Astrocyte of the hippocampus (primary cell): Measurements from ENCODE around the gene METTL18.

Experiments used
- DNase-seq: peaks from one replicate; pipeline ENCODE4 v3.0.0; 2011; ENCODE audit warnings: low read depth, low spot score

Gene METTL18

GRCh38 chr1:169785267-169785666 is 9.4 kb downstream of the METTL18 start:
- no peak for DNase-seq

- DNase-seq: no peak
These were observed 10.6 kb downstream of the METTL18 start for GRCh38 chr1:169784102-169784501.

DNA sequence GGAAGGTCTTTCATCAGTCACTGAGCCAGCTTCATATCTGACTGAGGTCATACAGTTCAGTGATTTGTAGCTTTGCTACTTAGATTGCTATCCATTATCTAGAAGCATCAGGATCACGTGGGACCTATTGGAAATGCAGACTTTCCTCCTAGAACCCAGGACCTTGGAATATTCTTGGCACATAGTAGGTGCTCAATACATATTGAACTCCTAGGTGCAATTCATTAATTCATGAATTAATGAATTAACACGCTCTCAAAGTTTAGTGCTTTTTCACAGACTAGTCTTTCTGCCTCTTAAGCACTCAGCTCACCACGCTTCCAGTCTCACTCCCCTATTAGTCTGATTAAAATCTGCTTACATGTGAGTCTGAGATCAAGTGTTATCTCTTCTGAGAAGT is 12.1 kb downstream of the METTL18 start:
- no peak for DNase-seq

DNA sequence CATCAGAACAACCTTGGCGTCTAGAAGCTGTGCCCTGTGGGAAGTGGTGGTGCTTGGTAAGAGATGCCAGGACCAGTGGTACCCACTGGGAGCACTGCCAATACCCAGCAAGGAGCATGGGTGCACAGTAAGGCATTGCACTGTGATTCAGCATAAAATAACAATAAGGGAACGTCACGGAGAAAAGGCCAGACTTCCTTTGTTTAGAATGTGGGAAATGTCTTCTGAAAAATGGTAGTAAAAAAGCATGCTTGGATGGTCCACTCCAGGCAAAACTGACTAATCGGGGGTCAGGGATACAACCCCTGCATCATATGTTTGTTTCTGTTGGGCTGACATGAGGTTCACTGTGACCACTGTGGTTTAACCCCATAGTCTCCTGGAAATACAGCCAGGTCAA is 14.7 kb downstream of the METTL18 start:
- DNase-seq: peak; percentile 70

DNA sequence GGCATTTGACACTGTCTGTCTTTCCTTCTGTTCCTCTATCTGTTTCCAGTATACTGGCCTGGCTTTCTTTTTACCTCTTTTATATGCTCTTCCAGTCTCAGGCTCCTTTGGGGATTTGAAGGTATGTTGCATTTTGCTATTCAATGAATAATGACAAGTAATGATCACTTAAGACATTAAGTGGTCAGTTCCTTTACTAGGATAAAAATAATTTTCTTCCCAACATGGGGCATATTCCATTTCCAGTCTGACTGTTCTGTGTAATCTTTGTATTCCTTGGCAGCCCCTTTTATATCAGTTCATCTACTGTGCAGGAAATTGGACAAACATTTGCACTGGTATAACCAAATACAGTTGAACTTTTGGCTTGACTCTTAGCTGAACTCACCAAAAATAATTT is 15.6 kb downstream of the METTL18 start:
- no peak for DNase-seq

DNA sequence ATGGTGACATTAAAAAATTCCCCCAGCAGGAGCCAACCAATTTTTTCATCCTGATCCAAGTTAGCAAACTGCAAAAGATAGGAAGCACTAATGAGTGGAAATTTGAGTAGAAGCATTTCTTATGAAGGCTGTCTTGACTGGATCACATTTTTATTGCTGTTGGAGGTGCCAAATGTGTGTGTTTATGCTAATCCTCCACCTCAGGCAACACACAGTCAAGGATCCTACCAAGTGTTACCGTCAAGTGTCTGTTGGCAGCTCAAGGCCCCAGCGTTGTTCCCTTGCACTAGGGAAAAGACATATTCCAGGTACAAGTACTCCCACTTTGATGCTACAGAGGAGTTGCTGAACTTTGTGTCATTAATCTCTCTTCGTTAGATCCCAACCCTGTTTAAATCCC is 18.3 kb downstream of the METTL18 start:
- DNase-seq: no peak

DNA sequence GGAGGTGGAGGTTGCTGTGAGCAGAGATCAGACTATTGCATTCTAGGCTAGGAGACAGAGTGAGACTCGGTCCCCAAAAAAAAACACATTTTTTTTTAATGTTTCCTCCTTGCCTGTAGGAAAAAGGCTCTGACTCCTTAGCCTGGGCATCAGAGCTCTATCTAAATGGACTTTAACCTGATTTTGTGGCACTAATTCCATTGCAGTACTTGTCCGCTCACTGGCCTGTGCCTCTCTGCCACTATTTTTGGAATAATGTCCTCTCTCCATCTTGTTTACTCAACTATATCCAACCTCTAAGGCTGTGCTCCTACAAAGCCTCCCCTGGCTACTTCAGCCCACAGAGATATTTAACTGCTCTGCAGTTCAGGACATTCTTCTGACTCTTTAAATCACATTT is 26.5 kb downstream of the METTL18 start:
- DNase-seq: no peak

DNA sequence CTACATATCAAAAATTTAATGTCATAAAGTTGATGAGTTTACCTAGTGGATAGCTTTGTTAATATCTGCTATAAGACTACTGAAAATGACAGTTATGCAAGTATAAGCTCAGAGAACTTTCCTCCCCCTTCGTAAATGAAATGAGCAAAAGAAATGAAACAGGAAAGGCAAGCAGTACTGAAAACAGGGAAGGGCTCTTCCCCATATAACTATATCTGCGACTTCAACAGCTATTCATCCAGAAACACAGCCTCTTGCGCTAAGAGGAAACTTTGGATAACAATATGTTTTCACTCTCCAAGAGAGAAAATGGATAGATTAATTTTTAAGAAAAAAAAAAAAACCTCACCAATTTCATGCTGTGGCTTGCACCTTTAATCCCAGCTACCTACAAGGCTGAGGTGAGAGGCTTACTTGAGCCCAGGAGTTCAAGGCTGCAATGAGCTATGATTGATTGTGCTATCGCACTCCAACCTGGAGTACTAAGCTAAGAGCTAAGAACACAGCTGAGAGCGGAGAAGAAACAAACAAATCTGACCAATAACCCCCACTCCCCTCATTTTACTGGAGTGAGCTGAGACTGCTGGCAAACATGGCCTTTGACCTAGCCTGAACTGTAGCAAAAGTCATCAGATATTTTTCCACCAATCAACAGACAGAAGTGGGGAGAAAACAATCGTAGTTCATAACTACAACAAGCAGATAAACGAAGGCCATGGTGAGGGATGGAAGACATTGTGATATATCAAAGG is 29.0 kb downstream of the METTL18 start:
- no peak for DNase-seq

GRCh38 chr1:169764919-169765318 is 29.8 kb downstream of the METTL18 start:
- DNase-seq: no peak

GRCh38 chr1:169762699-169763098 is 32.0 kb downstream of the METTL18 start:
- no peak for DNase-seq

GRCh38 chr1:169759038-169759437 is 35.7 kb downstream of the METTL18 start:
- no peak for DNase-seq

DNA sequence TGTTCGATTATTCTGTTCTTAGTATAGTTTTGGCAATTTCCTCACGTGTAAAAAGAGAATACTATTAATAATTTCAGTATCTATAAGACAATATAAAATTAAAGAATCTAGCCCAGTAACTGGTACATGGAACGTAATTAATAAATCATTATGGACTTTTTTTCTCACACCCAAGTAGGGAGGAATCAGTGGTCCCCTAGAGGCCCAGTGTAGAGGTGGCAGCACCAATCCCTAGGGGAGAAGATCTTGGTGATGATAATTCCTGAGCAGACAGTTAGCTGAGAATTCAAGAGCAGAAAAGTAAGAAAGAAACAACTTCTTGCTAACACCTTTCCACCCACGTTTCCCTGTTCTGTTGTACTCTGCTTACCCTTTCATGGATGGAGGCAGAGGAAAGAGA is 41.2 kb downstream of the METTL18 start:
- DNase-seq: no peak

DNA sequence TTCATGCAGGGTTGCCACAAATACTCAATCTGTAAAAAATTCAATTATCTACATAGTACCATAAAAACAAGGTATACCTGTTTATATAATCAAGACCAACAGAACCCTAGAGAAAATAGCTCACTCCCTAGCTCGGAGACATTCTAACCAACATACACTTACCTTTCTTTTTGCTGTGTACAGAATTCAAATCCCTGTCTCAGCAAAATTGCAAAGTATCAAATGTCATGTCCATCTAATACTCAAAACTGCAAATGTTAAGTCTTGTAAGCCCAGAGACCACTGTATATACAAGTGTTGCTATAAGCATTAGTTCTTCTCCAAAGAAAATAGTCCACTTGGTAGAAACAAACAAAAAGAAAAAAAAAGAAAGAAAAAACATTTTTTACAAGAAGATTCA is 44.7 kb downstream of the METTL18 start:
- no peak for DNase-seq

DNA sequence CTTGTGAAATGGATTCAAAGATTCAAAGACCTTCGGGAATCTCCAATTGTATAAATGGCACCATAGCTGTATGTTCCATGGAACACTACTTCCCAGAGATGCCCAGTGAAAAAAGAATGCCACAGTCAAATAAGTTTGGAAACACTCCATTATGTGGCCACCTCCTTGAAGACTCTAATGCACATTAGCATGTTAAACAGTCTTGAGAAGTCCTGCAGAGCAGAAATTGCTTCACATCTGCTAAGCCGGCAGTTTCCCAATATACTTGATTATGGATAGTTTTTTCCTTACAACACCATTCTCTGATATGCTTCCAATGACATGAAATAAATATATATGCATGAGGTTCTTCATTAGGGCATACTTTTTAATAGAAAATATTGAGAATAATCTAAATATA is 48.2 kb downstream of the METTL18 start:
- peak; percentile 33 for DNase-seq

DNA sequence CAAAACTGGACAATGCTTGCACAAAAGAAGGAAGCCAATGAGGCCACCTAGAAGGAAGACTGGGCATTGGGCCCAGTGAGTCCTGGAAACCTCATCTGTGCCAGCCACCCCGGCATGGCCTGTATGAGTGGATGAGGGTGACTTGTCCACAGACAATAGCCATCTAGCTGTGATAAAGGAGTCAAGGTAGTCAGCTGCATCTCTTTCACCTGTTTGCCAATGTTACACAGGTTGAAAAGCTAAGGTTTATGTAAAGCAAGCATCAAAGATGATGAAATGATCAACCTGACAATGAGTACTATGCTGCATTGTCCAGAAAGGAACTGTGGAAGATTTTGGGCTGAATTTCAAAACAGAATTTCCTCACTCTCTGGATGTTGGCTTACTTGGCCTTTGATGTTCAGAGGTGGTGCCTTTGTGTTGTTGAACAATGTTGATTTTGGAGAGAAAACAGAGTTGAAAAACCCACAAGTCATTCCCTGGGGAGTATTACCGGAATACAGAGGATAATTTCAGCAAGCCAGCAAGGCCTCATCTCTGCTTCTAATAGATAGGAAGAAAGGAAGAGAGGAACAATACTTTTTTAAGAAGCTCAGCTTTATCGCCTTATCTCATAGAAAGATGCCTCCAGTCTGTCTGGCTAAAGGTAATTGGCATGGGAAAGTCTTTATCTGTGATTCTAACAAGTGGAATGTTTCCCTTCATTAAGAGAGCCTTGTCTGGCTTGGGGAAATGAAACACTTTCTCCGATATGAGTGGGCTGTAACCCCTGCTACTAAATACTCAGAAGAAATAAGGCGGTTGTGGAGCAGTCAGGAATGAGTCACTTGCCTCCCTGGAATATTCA is 49.5 kb downstream of the METTL18 start:
- peak; percentile 87 for DNase-seq
